ENCODE measurements around the gene CHCHD3. TPM values are rescaled to one million over a fixed set of nuclear protein-coding genes. Genes with fewer than 3 reads are reported as not detected.
A peak's percentile ranks its signal among the peaks of the same experiment; 100 is the strongest.

Gene CHCHD3
- total RNA-seq, 2 donors from 2014 or later, result 29.8 to 33.0 TPM

DNA sequence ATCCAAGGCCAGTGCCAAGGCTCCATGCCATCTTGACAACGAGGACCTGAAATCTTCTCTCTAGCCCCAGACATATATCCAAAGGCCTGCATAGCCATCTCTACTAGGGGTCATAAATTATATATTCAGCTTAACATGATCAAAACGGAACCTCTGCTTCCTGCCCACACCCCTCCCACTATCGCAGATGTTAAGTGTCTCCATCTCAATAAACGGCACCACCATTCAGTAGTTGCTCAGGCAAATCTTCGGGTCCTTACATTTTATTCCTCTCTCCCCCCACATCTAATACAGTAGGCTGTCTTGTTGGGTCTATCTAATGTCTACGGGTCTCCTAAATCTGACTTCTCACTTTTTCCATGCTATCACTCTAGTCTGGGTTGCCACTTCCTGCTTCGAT lies 304.5 kb downstream of the CHCHD3 start:
- H3K27me3 Mint-ChIP-seq, result no peaks in the 10 kb centered on the region
- no peak for DNase-seq
- peaks cover 7% of the 10 kb centered on the region for H3K4me1 Mint-ChIP-seq
- no peak for ATAC-seq
- H3K9me3 ChIP-seq (ENCODE audit: control insufficient read depth, low read length, poor library complexity, severe bottlenecking), result peaks cover 3% of the 10 kb centered on the region
- no peak overlapping the region for H3K27ac Mint-ChIP-seq
- no peak overlapping the region for H3K4me3 Mint-ChIP-seq
- H3K36me3 Mint-ChIP-seq (ENCODE audit: low read depth), result peaks cover 11% of the 10 kb centered on the region

DNA sequence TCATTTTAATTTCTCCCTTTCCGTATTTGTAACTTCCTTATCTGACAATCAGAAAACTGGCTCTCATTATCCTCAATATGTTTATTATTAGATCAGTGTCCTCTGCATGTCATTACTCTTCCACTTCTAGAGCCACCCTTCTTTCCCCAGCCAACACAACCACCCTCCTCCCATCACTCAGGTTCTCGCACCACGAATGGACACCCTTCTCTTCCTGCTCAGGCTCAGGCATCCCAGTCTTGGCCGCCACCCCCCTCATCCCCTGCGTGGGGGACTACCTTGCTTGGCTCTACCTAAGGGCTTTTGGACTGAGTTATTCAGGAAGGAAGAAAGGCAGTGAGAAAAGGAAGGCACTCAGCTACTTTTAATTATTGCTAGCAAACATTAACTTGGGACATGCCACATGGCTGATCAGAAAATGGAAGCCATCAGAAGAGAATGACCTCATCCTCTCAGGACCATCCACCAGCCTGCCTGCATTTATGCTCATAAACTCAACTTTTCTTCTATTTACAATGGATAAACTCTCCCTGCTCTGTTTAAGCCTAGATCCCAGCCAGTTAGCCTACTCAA lies 305.8 kb downstream of the CHCHD3 start:
- peaks cover 7% of the 10 kb centered on the region for H3K4me1 Mint-ChIP-seq
- DNase-seq (no peak), ATAC-seq (no peak)
- H3K36me3 Mint-ChIP-seq (ENCODE audit: low read depth), result peaks cover 8% of the 10 kb centered on the region
- H3K9me3 ChIP-seq (ENCODE audit: control insufficient read depth, low read length, poor library complexity, severe bottlenecking), result peaks cover 3% of the 10 kb centered on the region
- H3K4me3 Mint-ChIP-seq, result no peak overlapping the region
- no peak overlapping the region for H3K27ac Mint-ChIP-seq
- H3K27me3 Mint-ChIP-seq, result no peaks in the 10 kb centered on the region

DNA sequence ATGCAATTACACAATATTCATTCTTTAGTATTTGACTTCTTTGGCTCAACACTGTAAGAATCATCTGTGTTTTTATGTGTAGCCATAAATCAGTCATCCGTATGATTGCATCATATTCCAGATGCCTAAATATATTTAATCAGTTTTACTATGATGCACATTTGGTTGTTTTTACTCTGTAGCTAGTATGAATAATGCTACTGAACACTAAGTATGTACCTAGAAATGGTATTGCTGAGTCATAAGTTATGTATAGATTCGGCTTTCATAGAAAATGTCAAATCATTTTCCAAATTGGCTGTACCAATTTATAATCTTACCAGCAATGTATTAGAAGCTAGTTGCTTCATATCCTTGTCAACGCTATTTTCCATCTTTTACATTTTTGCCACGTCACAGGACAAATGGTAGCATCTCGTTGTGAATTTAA lies 308.3 kb downstream of the CHCHD3 start:
- H3K9me3 ChIP-seq (ENCODE audit: control insufficient read depth, low read length, poor library complexity, severe bottlenecking), result peaks cover 4% of the 10 kb centered on the region
- DNase-seq, result no peak
- Mint-ChIP-seq H3K4me3 (no peak overlapping the region), H3K36me3 (ENCODE audit: low read depth) (peaks cover 8% of the 10 kb centered on the region), H3K27ac (no peak overlapping the region), H3K27me3 (no peaks in the 10 kb centered on the region), H3K4me1 (peaks cover 10% of the 10 kb centered on the region)
- no peak for ATAC-seq

DNA sequence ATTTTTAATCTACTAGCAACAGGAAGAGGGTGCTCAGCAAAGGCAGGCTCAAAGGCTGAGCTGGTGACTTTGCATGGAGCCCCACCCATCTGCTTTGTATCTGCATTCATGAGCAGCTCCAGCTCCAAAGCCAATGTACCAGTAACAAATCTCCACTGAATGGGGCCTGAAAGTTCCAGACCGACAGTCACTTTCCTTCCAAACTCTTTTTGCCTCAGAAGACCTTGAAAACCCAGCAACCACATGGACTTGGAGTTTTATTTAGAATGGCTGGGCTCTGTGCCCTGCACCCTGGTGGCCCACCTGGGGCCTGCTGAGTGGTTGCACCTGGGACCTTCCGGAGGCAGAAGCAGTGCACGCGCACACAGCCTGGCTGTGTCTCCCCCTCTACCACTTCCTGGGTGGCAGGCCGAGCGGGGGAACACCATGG lies 310.6 kb downstream of the CHCHD3 start:
- DNase-seq (no peak), ATAC-seq (peak; percentile 71)
- Mint-ChIP-seq H3K27me3 (peaks cover 6% of the 10 kb centered on the region), H3K4me3 (no peak overlapping the region), H3K36me3 (ENCODE audit: low read depth) (no peaks in the 10 kb centered on the region), H3K4me1 (peaks cover 5% of the 10 kb centered on the region), H3K27ac (no peak overlapping the region)
- peaks cover 3% of the 10 kb centered on the region for H3K9me3 ChIP-seq (ENCODE audit: control insufficient read depth, low read length, poor library complexity, severe bottlenecking)

DNA sequence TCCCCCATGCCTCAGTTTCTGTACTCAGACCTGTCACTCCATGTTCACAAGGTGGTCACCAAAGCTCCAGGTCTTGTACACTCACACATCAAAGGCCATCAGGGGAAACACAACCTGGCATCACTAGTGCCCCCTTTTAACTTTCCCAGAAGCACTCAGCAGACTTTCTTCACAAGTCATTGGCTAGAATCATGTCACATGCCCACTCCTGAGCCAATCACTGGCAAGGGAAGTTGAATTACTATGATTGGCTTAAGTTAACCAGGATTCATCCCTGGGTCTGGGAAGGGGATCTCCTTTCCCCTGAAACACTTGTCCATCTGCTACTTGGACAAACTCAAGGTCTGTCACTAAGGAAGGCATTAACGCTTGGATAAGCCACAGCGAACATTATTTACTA lies 311.8 kb downstream of the CHCHD3 start:
- Mint-ChIP-seq H3K36me3 (ENCODE audit: low read depth) (no peaks in the 10 kb centered on the region), H3K27me3 (peaks cover 12% of the 10 kb centered on the region), H3K4me3 (no peak overlapping the region), H3K4me1 (peaks cover 5% of the 10 kb centered on the region), H3K27ac (no peak overlapping the region)
- peaks cover 3% of the 10 kb centered on the region for H3K9me3 ChIP-seq (ENCODE audit: control insufficient read depth, low read length, poor library complexity, severe bottlenecking)
- no peak for ATAC-seq
- no peak for DNase-seq

DNA sequence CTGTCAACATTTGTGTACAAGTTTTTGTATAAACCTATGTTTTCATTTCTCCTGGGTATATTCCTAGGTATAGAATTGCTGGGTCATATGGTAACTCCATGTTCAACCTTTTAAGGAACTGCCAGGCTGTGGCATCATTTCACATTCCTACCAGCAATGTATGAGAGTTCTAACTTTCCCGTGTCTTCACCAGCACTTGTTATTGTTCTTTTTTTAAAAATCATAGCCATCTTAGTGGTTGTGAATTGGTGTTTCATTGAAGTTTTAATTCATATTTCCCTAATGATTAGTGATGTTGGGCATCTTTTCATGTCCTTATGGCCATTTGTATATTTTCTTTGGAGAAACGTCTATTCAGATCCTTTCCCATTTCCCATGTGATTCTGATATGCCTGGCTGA lies 312.6 kb downstream of the CHCHD3 start:
- H3K9me3 ChIP-seq (ENCODE audit: control insufficient read depth, low read length, poor library complexity, severe bottlenecking), result peaks cover 3% of the 10 kb centered on the region
- H3K4me3 Mint-ChIP-seq, result no peak overlapping the region
- ATAC-seq, result no peak
- peaks cover 5% of the 10 kb centered on the region for H3K4me1 Mint-ChIP-seq
- H3K27me3 Mint-ChIP-seq, result peaks cover 12% of the 10 kb centered on the region
- no peak overlapping the region for H3K27ac Mint-ChIP-seq
- DNase-seq, result no peak
- H3K36me3 Mint-ChIP-seq (ENCODE audit: low read depth), result no peaks in the 10 kb centered on the region

DNA sequence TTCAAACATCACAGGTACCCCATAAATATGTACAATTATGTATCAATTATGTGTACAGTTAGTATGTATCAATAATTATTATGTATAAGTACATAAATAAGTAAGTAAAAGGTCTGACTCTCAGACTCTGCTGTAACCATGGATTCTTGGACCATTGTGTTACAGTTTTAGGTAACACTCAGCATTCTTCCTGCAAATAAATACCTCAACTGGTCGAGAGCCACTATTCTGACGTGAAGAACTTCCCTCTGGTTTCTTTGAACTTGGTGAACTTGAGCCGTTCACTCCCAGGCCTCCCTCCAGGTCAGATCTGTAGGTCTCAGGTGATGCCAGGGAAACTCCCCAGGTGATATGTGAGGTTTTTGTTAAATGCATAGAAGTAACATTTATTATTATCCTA lies 313.8 kb downstream of the CHCHD3 start:
- Mint-ChIP-seq H3K27me3 (peaks cover 12% of the 10 kb centered on the region), H3K27ac (no peak overlapping the region), H3K4me1 (peaks cover 5% of the 10 kb centered on the region), H3K4me3 (no peak overlapping the region), H3K36me3 (ENCODE audit: low read depth) (no peaks in the 10 kb centered on the region)
- DNase-seq (no peak), ATAC-seq (no peak)
- H3K9me3 ChIP-seq (ENCODE audit: control insufficient read depth, low read length, poor library complexity, severe bottlenecking), result peaks cover 3% of the 10 kb centered on the region

DNA sequence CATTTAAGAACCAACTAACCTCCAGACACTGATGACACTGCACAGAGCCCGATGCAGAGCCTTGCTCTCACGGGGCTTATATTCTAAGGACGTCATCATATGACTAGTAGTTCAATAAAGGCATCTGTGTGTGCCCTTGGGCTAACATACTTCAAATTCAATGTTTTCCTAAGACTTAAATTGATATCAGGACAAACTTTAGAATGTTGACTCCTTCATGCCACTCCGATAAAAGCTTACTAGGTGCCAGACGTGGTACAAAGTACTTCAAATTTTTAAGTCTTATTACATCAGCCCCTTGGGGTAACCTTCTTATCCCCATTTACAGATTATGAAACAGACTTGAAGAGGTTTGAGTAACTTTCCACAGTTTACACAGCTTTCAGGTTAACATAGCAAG lies 314.5 kb downstream of the CHCHD3 start:
- ATAC-seq, result no peak
- peaks cover 12% of the 10 kb centered on the region for H3K27me3 Mint-ChIP-seq
- no peak for DNase-seq
- peaks cover 3% of the 10 kb centered on the region for H3K9me3 ChIP-seq (ENCODE audit: control insufficient read depth, low read length, poor library complexity, severe bottlenecking)
- no peak overlapping the region for H3K27ac Mint-ChIP-seq
- H3K4me1 Mint-ChIP-seq, result peaks cover 5% of the 10 kb centered on the region
- H3K36me3 Mint-ChIP-seq (ENCODE audit: low read depth), result no peaks in the 10 kb centered on the region
- H3K4me3 Mint-ChIP-seq, result no peak overlapping the region

DNA sequence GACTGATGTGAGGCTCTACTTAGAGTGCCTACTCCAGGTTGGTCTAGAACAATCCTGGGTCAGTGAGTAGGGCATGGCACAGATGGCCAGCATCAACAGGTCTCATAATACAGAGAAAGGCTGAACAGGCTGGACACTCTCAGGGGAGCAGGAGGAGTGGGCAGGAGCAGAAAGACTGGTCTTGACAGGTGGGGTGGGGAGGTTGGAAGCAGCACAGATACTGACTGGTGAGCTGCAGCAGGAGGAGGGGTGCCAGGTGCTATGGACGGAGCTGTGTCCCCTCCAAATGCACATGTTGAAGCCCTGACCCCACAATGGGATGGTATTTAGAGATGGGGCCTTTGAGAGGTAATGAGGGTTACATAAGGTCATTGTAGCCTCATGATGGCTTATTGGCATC lies 315.2 kb downstream of the CHCHD3 start:
- peaks cover 12% of the 10 kb centered on the region for H3K27me3 Mint-ChIP-seq
- peak overlapping the region; percentile 16 for H3K27ac Mint-ChIP-seq
- no peaks in the 10 kb centered on the region for H3K36me3 Mint-ChIP-seq (ENCODE audit: low read depth)
- peaks cover 5% of the 10 kb centered on the region for H3K4me1 Mint-ChIP-seq
- peaks cover 3% of the 10 kb centered on the region for H3K9me3 ChIP-seq (ENCODE audit: control insufficient read depth, low read length, poor library complexity, severe bottlenecking)
- DNase-seq (no peak), ATAC-seq (no peak)
- no peak overlapping the region for H3K4me3 Mint-ChIP-seq

DNA sequence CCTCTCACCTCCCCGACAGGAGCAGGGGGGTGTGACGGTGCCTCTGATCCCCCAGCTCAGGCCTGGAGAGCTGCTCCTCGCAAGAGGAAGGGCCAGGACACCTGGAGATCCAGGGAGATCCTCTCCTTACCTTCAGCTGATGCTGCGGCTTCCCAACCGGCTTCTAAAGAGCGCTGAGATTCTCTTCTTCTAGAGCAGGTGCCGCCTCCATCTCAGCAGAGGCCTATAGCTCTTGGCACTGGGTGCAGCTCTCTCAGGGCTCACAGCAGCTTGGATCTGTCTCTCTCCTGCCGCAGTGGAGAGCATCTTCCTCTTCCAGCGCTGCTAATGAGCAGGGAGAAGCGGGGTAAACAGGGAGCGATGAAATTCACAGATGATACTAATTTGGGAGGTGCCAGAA lies 316.0 kb downstream of the CHCHD3 start:
- no peak overlapping the region for H3K27ac Mint-ChIP-seq
- DNase-seq (no peak), ATAC-seq (no peak)
- H3K9me3 ChIP-seq (ENCODE audit: control insufficient read depth, low read length, poor library complexity, severe bottlenecking), result peaks cover 3% of the 10 kb centered on the region
- H3K27me3 Mint-ChIP-seq, result peaks cover 12% of the 10 kb centered on the region
- no peak overlapping the region for H3K4me3 Mint-ChIP-seq
- peaks cover 2% of the 10 kb centered on the region for H3K4me1 Mint-ChIP-seq
- H3K36me3 Mint-ChIP-seq (ENCODE audit: low read depth), result no peaks in the 10 kb centered on the region

DNA sequence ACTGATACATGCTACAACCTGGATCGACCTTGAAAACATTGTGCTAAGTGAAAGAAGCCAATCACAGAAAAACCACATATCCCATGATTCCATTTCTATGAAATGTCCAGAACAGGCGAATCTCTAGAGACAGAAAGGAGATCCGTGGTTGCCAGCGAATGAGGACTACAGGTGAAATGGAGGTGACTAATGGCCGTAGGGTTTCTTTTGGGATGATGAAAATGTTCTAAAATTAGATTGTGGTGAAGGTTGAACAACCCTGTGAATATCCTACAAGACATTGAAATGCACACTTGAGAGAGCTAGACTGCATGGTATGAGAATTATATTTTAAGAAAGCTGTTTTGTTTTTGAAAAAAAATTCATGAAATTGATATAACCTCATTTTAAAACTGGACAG lies 317.1 kb downstream of the CHCHD3 start:
- no peak overlapping the region for H3K27ac Mint-ChIP-seq
- H3K9me3 ChIP-seq (ENCODE audit: control insufficient read depth, low read length, poor library complexity, severe bottlenecking), result no peaks in the 10 kb centered on the region
- H3K4me1 Mint-ChIP-seq, result no peaks in the 10 kb centered on the region
- no peak for ATAC-seq
- H3K4me3 Mint-ChIP-seq, result no peak overlapping the region
- DNase-seq, result no peak
- peaks cover 12% of the 10 kb centered on the region for H3K27me3 Mint-ChIP-seq
- no peaks in the 10 kb centered on the region for H3K36me3 Mint-ChIP-seq (ENCODE audit: low read depth)

DNA sequence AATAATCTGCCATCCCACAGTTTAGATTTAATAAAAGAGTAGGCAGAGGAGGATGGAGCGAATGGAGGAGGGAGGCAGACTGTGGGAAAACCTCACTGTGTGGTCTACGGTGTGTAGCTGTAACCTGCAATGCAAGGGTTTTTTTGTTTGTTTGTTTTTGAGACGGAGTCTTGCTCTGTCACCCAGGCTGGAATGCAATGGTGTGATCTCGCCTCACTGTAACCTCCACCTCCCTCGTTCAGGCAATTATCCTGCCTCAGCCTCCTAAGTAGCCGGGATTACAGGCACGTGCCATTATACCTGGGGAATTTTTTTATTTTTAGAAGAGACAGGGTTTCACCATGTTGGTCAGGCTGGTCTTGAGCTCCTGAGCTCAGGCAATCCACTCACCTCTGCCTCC lies 321.0 kb downstream of the CHCHD3 start:
- peaks cover under 1% of the 10 kb centered on the region for H3K27me3 Mint-ChIP-seq
- H3K4me3 Mint-ChIP-seq, result no peak overlapping the region

DNA sequence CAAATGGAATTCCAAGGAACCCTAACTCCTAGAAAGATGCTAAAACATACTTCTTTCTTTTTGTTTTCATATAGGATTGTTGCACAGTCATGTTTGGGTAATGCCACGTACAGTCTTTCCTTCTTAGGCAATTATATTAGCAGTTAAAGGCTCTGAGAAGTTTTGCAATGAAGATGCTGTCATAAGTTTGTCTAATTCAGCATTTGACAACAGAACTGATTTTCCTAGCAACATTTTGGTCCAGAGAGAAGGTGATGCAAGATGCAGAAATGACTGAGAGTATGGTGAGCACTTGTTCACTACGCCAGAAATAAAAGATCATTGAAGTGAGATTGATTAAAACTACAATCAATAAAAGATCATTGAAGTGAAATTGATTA lies 321.7 kb downstream of the CHCHD3 start:
- ATAC-seq (no peak), DNase-seq (no peak)
- Mint-ChIP-seq H3K36me3 (ENCODE audit: low read depth) (no peaks in the 10 kb centered on the region), H3K27ac (no peak overlapping the region), H3K4me3 (no peak overlapping the region), H3K4me1 (peaks cover 4% of the 10 kb centered on the region), H3K27me3 (no peaks in the 10 kb centered on the region)
- no peaks in the 10 kb centered on the region for H3K9me3 ChIP-seq (ENCODE audit: control insufficient read depth, low read length, poor library complexity, severe bottlenecking)

More for the DNA sequence above, 321.0 kb downstream of the CHCHD3 start:
- H3K4me1 Mint-ChIP-seq, result peaks cover 4% of the 10 kb centered on the region
- H3K36me3 Mint-ChIP-seq (ENCODE audit: low read depth), result no peaks in the 10 kb centered on the region
- DNase-seq, result no peak
- H3K27ac Mint-ChIP-seq, result no peak overlapping the region
- no peak for ATAC-seq
- H3K9me3 ChIP-seq (ENCODE audit: control insufficient read depth, low read length, poor library complexity, severe bottlenecking), result no peaks in the 10 kb centered on the region

DNA sequence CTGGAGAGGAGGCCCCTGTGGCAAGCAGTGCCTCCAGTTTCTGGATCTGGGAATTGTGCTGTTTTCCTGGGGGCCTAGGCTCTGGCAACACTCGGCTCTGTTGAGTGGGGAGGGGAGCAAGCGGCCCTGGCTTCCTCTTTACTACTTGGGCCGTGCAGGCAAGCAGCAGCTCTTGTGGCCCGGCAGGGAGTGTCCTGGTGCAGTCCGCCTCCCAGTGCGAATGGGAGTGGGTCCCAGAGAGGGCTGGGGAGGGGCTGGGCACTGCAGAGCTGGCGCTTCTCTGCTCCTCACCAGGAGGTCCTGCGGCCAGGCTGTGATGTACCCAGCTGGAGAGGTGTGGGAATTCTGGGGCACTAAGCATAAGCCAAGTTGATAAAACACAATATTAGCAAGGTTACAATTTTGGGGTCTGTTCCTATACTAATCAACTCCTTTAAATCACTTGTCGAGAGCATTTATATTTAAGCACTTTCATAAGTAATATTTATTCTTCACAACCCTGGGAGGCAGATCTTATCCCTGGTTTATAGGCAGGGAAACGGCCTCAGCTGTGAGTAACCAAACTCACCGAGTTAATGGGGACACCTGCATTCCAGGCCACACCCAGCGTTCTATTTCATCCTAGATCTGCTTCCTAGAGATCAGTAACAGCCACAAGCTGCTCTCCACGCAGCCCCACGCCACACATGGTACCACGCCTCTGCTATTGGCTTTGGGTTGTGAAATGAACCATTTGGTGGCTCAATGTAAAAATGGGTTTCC lies 322.2 kb downstream of the CHCHD3 start:
- Mint-ChIP-seq H3K27me3 (no peaks in the 10 kb centered on the region), H3K27ac (no peak overlapping the region), H3K4me1 (peaks cover 4% of the 10 kb centered on the region), H3K4me3 (no peak overlapping the region), H3K36me3 (ENCODE audit: low read depth) (no peaks in the 10 kb centered on the region)
- no peak for DNase-seq
- ATAC-seq, result no peak
- no peaks in the 10 kb centered on the region for H3K9me3 ChIP-seq (ENCODE audit: control insufficient read depth, low read length, poor library complexity, severe bottlenecking)
